Kidney epithelial cell (primary cell): ENCODE results near the gene C17orf113. TPM values are rescaled to one million over a fixed set of nuclear protein-coding genes. Genes with fewer than 3 reads are reported as not detected.

ENCODE experiments used
- DNase-seq: peaks from one replicate; pipeline ENCODE4 v3.0.0-alpha.2; 2010; ENCODE audit warnings: low read depth
- H3K27me3 ChIP-seq: 2 replicates; pipeline ENCODE4 v1.6.0; 2011; ENCODE audit warnings: low read length; ENCODE audit not compliant: control insufficient read depth, insufficient read depth
- H3K36me3 ChIP-seq: 2 replicates; pipeline ENCODE4 v1.5.1; 2011; ENCODE audit warnings: low read length; ENCODE audit not compliant: control insufficient read depth, insufficient read depth
- H3K4me3 ChIP-seq: 2 replicates; pipeline ENCODE4 v1.5.1; 2011; ENCODE audit warnings: low read depth, mild to moderate bottlenecking, control low read depth, low read length
- CTCF ChIP-seq: IDR thresholded peaks from 2 replicates; pipeline ENCODE4 v1.5.1; 2011; ENCODE audit warnings: mild to moderate bottlenecking, moderate library complexity, low read length, control low read depth, inconsistent platforms; ENCODE audit not compliant: insufficient read depth, poor library complexity, severe bottlenecking
- total RNA-seq: library from RNA; depleted of rRNA; stranded (reverse); fragments of >200 nt; gene quantifications from 2 replicates; pipeline ENCODE4 v1.2.3, GENCODE V29; 2015

C17orf113 gene
- total RNA-seq, 1 donor from 2014 or later: 0.75 TPM

- Histone ChIP-seq H3K27me3 (peaks cover 11% of the 10 kb centered on the region), H3K36me3 (peaks cover 1% of the 10 kb centered on the region), H3K4me3 (no peak overlapping the region)
- peak; percentile 0 for TF ChIP-seq CTCF
- no peak for DNase-seq
Measured at GRCh38 chr17:42028791-42029127, 21.6 kb downstream of the C17orf113 start.

DNA sequence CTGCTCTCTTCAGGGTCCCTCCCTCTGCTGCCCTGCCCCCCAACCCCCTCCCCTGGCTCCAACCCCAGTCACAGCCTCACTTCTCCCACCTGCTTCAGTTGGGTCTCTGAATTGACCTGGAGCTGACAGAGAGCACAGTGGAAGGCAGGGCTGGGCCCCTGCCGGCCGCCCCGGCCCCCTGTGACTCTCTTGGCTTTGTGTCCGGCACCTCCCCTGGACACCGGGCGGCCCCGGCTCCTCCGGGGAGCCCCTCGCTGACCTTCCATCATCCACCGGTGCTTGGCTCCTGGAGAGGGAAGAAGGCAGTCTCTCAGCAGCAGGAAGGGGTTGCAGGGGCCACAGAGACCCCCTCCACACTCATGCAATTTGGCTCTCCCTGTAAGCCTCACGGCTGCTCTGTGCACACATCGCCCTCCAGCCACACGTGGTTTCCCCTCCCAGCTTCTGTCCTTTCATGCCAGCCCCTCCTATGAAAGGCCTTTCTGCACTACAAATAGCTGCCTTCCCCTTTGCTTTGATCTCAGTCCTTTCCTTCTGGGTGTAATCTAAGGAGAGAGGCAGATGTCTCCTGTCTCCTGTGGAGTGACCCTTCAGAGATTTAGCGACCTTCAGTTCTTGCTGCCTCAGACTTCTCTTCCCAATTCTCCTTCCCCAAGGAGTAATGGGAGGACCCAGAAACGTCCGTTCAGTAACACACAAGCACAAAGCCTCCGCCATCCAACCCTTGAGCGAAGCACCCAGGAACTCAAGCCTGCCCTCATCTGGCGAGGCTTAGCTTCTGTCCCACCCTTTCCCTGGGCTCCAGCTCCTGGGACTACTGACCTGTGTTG is 22.2 kb downstream of the C17orf113 start:
- peaks cover 11% of the 10 kb centered on the region for H3K27me3 ChIP-seq
- H3K36me3 ChIP-seq: peaks cover 1% of the 10 kb centered on the region
- TF ChIP-seq CTCF: peak; percentile 2

DNA sequence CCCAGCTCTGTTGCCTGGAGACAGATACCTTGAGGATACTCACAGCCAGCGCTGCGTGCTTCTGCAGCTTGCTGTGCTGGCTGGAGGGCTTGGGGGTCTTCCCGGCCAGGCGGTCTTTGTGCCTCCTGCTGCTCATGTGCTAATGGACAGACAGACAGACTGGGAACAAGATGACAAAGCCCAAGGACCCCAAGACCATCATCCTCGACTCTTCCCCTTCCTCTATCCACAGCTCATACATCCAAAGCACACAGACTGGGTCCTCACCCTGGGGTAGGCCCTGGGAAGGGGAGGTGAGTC is 22.9 kb downstream of the C17orf113 start:
- TF ChIP-seq CTCF: no peak
- no peak for DNase-seq
- no peak overlapping the region for H3K4me3 ChIP-seq
- H3K36me3 ChIP-seq: peaks cover 1% of the 10 kb centered on the region
- H3K27me3 ChIP-seq: peaks cover 11% of the 10 kb centered on the region

More for the DNA sequence above, 22.2 kb downstream of the C17orf113 start:
- DNase-seq: no peak
- no peak overlapping the region for H3K4me3 ChIP-seq

- peaks cover 1% of the 10 kb centered on the region for H3K36me3 ChIP-seq
- no peak for DNase-seq
- no peak overlapping the region for H3K4me3 ChIP-seq
- peaks cover 11% of the 10 kb centered on the region for H3K27me3 ChIP-seq
- no peak for TF ChIP-seq CTCF
Measured at GRCh38 chr17:42026857-42027589, 23.4 kb downstream of the C17orf113 start.

DNA sequence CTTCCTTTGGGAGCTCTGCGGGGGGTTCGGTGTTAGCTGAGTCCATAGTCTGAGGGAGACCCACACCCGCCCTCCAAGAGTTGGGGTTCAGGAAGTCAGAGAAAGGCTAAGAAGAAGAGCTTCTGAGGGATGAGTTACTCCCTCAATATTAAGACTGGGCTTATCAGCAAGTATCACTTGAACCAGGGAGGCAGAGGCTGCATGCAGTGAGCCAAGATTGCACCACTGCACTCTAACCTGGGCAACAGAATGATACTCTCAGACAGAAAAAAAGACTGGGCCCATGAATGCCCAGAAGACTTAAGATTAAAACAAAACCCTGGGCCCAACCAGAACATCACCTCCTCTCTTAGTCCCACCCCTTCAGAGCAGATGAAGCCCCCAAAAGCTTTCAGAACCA is 24.5 kb downstream of the C17orf113 start:
- Histone ChIP-seq H3K4me3 (no peak overlapping the region), H3K36me3 (peaks cover 1% of the 10 kb centered on the region), H3K27me3 (peaks cover 11% of the 10 kb centered on the region)
- no peak for TF ChIP-seq CTCF
- no peak for DNase-seq
